Body of pancreas (tissue), 4 donors: ENCODE measurements around the gene CEP290.

Experiments
- POLR2A ChIP-seq, 3 donors: fragments of 450-650 bp; IDR thresholded peaks; one replicate each; pipeline ENCODE4 v1.6.1; 2016; ENCODE audit warnings: antibody characterized with exemption in 3 of 3, mild to moderate bottlenecking in 2 of 3
- TF ChIP-seq, protein P1 (sequence below), 7 experiments: fragments of 450-650 bp in 4 of 7; fragments of 200-600 bp in 3 of 7; sonication (generic) in 3 of 7; IDR thresholded peaks; one replicate each; pipeline ENCODE4 v1.5.1; 2016 to 2019; ENCODE audit warnings: antibody characterized with exemption in 7 of 7

DNA sequence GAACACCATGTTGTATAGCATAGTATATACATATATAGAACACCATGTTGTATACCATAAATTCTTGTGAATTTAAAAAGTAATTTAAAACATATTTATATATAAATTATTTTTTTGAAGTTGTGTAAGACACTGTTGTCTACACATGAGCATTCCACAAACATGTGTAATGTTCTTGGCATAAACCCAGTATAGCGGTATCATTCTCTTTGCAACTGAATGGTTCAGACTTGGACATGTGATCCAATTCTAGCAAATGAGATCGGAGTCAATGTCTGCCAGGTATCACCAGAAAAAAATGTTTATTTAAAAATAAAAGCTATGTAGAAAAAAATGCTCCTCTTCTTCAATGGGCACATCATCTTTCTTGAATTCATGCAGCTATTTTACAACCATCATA lies 33.9 kb downstream of the CEP290 start:
- TF ChIP-seq POLR2A (IDR thresholded peaks at IDR 0.05) = no peak
- TF ChIP-seq, protein P1, sequence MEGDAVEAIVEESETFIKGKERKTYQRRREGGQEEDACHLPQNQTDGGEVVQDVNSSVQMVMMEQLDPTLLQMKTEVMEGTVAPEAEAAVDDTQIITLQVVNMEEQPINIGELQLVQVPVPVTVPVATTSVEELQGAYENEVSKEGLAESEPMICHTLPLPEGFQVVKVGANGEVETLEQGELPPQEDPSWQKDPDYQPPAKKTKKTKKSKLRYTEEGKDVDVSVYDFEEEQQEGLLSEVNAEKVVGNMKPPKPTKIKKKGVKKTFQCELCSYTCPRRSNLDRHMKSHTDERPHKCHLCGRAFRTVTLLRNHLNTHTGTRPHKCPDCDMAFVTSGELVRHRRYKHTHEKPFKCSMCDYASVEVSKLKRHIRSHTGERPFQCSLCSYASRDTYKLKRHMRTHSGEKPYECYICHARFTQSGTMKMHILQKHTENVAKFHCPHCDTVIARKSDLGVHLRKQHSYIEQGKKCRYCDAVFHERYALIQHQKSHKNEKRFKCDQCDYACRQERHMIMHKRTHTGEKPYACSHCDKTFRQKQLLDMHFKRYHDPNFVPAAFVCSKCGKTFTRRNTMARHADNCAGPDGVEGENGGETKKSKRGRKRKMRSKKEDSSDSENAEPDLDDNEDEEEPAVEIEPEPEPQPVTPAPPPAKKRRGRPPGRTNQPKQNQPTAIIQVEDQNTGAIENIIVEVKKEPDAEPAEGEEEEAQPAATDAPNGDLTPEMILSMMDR (IDR thresholded peaks at IDR 0.05) = no peak
